PC-3 (cell line): Measurements from ENCODE around the gene MDH2.

Experiments
- EZH2 ChIP-seq: fragments of 300-600 bp; sonication (generic); IDR thresholded peaks from one replicate; pipeline ENCODE4 v1.6.1; 2017; ENCODE audit warnings: antibody characterized with exemption, mild to moderate bottlenecking, low read length; ENCODE audit not compliant: unreplicated experiment
- TF ChIP-seq, protein P1 (sequence below): fragments of 300-600 bp; sonication (generic); conservative IDR thresholded peaks from 2 replicates; pipeline ENCODE4 v1.5.1; 2017; ENCODE audit warnings: antibody characterized with exemption, low read depth, mild to moderate bottlenecking, low read length

DNA sequence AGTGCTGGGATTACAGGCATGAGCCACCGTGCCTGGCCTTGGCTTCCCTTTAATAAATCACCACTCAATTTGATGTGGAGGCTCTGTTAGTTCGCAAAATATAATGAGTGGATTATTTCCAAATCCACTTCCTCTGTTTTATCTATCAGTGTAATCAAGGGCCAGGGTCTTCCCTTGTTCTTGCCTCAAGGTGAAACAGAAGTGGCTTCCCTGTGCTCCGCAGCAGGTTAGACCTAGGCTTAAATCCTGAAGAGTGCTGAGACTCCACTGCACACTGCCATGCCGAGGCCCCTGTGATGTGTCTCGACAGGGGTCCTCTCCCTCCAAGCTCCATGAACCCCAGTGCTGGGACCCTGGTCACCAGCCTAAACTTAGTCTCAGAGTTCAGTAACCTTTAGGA, 59.0 kb downstream of the MDH2 start:
- no peak for TF ChIP-seq EZH2
- TF ChIP-seq, protein P1, sequence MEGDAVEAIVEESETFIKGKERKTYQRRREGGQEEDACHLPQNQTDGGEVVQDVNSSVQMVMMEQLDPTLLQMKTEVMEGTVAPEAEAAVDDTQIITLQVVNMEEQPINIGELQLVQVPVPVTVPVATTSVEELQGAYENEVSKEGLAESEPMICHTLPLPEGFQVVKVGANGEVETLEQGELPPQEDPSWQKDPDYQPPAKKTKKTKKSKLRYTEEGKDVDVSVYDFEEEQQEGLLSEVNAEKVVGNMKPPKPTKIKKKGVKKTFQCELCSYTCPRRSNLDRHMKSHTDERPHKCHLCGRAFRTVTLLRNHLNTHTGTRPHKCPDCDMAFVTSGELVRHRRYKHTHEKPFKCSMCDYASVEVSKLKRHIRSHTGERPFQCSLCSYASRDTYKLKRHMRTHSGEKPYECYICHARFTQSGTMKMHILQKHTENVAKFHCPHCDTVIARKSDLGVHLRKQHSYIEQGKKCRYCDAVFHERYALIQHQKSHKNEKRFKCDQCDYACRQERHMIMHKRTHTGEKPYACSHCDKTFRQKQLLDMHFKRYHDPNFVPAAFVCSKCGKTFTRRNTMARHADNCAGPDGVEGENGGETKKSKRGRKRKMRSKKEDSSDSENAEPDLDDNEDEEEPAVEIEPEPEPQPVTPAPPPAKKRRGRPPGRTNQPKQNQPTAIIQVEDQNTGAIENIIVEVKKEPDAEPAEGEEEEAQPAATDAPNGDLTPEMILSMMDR: no peak
